Measurements from ENCODE around the gene KCNJ5.

The KCNJ5 gene

GRCh38 chr11:128908391-128909246 is 17.5 kb downstream of the KCNJ5 start:
- Histone ChIP-seq H3K36me3 (ENCODE audit: control insufficient read depth, low read depth, low read length) (no peaks in the 10 kb centered on the region), H3K4me3 (ENCODE audit: low read length) (no peak overlapping the region), H3K27ac (ENCODE audit: low read length) (no peak overlapping the region), H3K4me1 (ENCODE audit: control insufficient read depth, low read depth, low read length) (peaks cover 12% of the 10 kb centered on the region), H3K9ac (ENCODE audit: low read length) (no peak overlapping the region), H3K9me3 (ENCODE audit: control insufficient read depth, low read depth, low read length) (no peaks in the 10 kb centered on the region), H3K27me3 (ENCODE audit: control insufficient read depth, insufficient read depth, low read length) (peaks cover 57% of the 10 kb centered on the region)

GRCh38 chr11:128909438-128910125 is 18.4 kb downstream of the KCNJ5 start:
- Histone ChIP-seq H3K27me3 (ENCODE audit: control insufficient read depth, insufficient read depth, low read length) (peaks cover 48% of the 10 kb centered on the region), H3K27ac (ENCODE audit: low read length) (no peak overlapping the region)

GRCh38 chr11:128910576-128910975 is 19.4 kb downstream of the KCNJ5 start:
- H3K27ac ChIP-seq (ENCODE audit: low read length): no peak overlapping the region
- H3K4me1 ChIP-seq (ENCODE audit: control insufficient read depth, low read depth, low read length): no peaks in the 10 kb centered on the region
- no peak overlapping the region for H3K9ac ChIP-seq (ENCODE audit: low read length)
- H3K27me3 ChIP-seq (ENCODE audit: control insufficient read depth, insufficient read depth, low read length): peaks cover 38% of the 10 kb centered on the region
- H3K4me3 ChIP-seq (ENCODE audit: low read length): no peak overlapping the region
- H3K9me3 ChIP-seq (ENCODE audit: control insufficient read depth, low read depth, low read length): no peaks in the 10 kb centered on the region
- H3K36me3 ChIP-seq (ENCODE audit: control insufficient read depth, low read depth, low read length): no peaks in the 10 kb centered on the region

More at GRCh38 chr11:128909438-128910125, 18.4 kb downstream of the KCNJ5 start:
- Histone ChIP-seq H3K4me1 (ENCODE audit: control insufficient read depth, low read depth, low read length) (peaks cover 3% of the 10 kb centered on the region), H3K9ac (ENCODE audit: low read length) (no peak overlapping the region), H3K4me3 (ENCODE audit: low read length) (no peak overlapping the region), H3K36me3 (ENCODE audit: control insufficient read depth, low read depth, low read length) (no peaks in the 10 kb centered on the region), H3K9me3 (ENCODE audit: control insufficient read depth, low read depth, low read length) (no peaks in the 10 kb centered on the region)

GRCh38 chr11:128911239-128911638 is 20.1 kb downstream of the KCNJ5 start:
- Histone ChIP-seq H3K9ac (ENCODE audit: low read length) (no peak overlapping the region), H3K27me3 (ENCODE audit: control insufficient read depth, insufficient read depth, low read length) (peaks cover 32% of the 10 kb centered on the region), H3K4me3 (ENCODE audit: low read length) (no peak overlapping the region), H3K36me3 (ENCODE audit: control insufficient read depth, low read depth, low read length) (no peaks in the 10 kb centered on the region), H3K9me3 (ENCODE audit: control insufficient read depth, low read depth, low read length) (no peaks in the 10 kb centered on the region), H3K27ac (ENCODE audit: low read length) (no peak overlapping the region), H3K4me1 (ENCODE audit: control insufficient read depth, low read depth, low read length) (no peaks in the 10 kb centered on the region)

- peaks cover 27% of the 10 kb centered on the region for H3K27me3 ChIP-seq (ENCODE audit: control insufficient read depth, insufficient read depth, low read length)
- H3K4me3 ChIP-seq (ENCODE audit: low read length): no peak overlapping the region
- no peaks in the 10 kb centered on the region for H3K4me1 ChIP-seq (ENCODE audit: control insufficient read depth, low read depth, low read length)
- no peaks in the 10 kb centered on the region for H3K36me3 ChIP-seq (ENCODE audit: control insufficient read depth, low read depth, low read length)
- no peak overlapping the region for H3K9ac ChIP-seq (ENCODE audit: low read length)
- no peak overlapping the region for H3K27ac ChIP-seq (ENCODE audit: low read length)
- no peaks in the 10 kb centered on the region for H3K9me3 ChIP-seq (ENCODE audit: control insufficient read depth, low read depth, low read length)
These were observed 20.5 kb downstream of the KCNJ5 start for GRCh38 chr11:128911701-128912100.

- no peaks in the 10 kb centered on the region for H3K9me3 ChIP-seq (ENCODE audit: control insufficient read depth, low read depth, low read length)
- peaks cover 6% of the 10 kb centered on the region for H3K27me3 ChIP-seq (ENCODE audit: control insufficient read depth, insufficient read depth, low read length)
- H3K4me3 ChIP-seq (ENCODE audit: low read length): no peak overlapping the region
- H3K9ac ChIP-seq (ENCODE audit: low read length): no peak overlapping the region
- no peaks in the 10 kb centered on the region for H3K4me1 ChIP-seq (ENCODE audit: control insufficient read depth, low read depth, low read length)
- no peak overlapping the region for H3K27ac ChIP-seq (ENCODE audit: low read length)
- H3K36me3 ChIP-seq (ENCODE audit: control insufficient read depth, low read depth, low read length): no peaks in the 10 kb centered on the region
These were observed 22.6 kb downstream of the KCNJ5 start for GRCh38 chr11:128913806-128914205.

GRCh38 chr11:128914216-128915148 is 23.3 kb downstream of the KCNJ5 start:
- Histone ChIP-seq H3K36me3 (ENCODE audit: control insufficient read depth, low read depth, low read length) (no peaks in the 10 kb centered on the region), H3K9ac (ENCODE audit: low read length) (no peak overlapping the region), H3K9me3 (ENCODE audit: control insufficient read depth, low read depth, low read length) (no peaks in the 10 kb centered on the region), H3K4me3 (ENCODE audit: low read length) (no peak overlapping the region), H3K4me1 (ENCODE audit: control insufficient read depth, low read depth, low read length) (no peaks in the 10 kb centered on the region), H3K27ac (ENCODE audit: low read length) (no peak overlapping the region), H3K27me3 (ENCODE audit: control insufficient read depth, insufficient read depth, low read length) (no peaks in the 10 kb centered on the region)

GRCh38 chr11:128915149-128915521 is 24.0 kb downstream of the KCNJ5 start:
- Histone ChIP-seq H3K9me3 (ENCODE audit: control insufficient read depth, low read depth, low read length) (no peaks in the 10 kb centered on the region), H3K36me3 (ENCODE audit: control insufficient read depth, low read depth, low read length) (no peaks in the 10 kb centered on the region), H3K27ac (ENCODE audit: low read length) (no peak overlapping the region), H3K9ac (ENCODE audit: low read length) (no peak overlapping the region), H3K4me1 (ENCODE audit: control insufficient read depth, low read depth, low read length) (no peaks in the 10 kb centered on the region), H3K27me3 (ENCODE audit: control insufficient read depth, insufficient read depth, low read length) (no peaks in the 10 kb centered on the region), H3K4me3 (ENCODE audit: low read length) (no peak overlapping the region)

GRCh38 chr11:128916037-128916572 is 24.9 kb downstream of the KCNJ5 start:
- no peaks in the 10 kb centered on the region for H3K9me3 ChIP-seq (ENCODE audit: control insufficient read depth, low read depth, low read length)
- H3K4me3 ChIP-seq (ENCODE audit: low read length): no peak overlapping the region
- no peaks in the 10 kb centered on the region for H3K36me3 ChIP-seq (ENCODE audit: control insufficient read depth, low read depth, low read length)
- H3K27ac ChIP-seq (ENCODE audit: low read length): no peak overlapping the region
- H3K4me1 ChIP-seq (ENCODE audit: control insufficient read depth, low read depth, low read length): no peaks in the 10 kb centered on the region
- no peaks in the 10 kb centered on the region for H3K27me3 ChIP-seq (ENCODE audit: control insufficient read depth, insufficient read depth, low read length)
- H3K9ac ChIP-seq (ENCODE audit: low read length): no peak overlapping the region

GRCh38 chr11:128916681-128917080 is 25.5 kb downstream of the KCNJ5 start:
- no peaks in the 10 kb centered on the region for H3K4me1 ChIP-seq (ENCODE audit: control insufficient read depth, low read depth, low read length)
- H3K36me3 ChIP-seq (ENCODE audit: control insufficient read depth, low read depth, low read length): no peaks in the 10 kb centered on the region
- no peaks in the 10 kb centered on the region for H3K9me3 ChIP-seq (ENCODE audit: control insufficient read depth, low read depth, low read length)
- H3K9ac ChIP-seq (ENCODE audit: low read length): no peak overlapping the region
- H3K4me3 ChIP-seq (ENCODE audit: low read length): no peak overlapping the region
- no peaks in the 10 kb centered on the region for H3K27me3 ChIP-seq (ENCODE audit: control insufficient read depth, insufficient read depth, low read length)
- H3K27ac ChIP-seq (ENCODE audit: low read length): no peak overlapping the region

- Histone ChIP-seq H3K9ac (ENCODE audit: low read length) (no peak overlapping the region), H3K9me3 (ENCODE audit: control insufficient read depth, low read depth, low read length) (no peaks in the 10 kb centered on the region), H3K4me3 (ENCODE audit: low read length) (no peak overlapping the region), H3K4me1 (ENCODE audit: control insufficient read depth, low read depth, low read length) (no peaks in the 10 kb centered on the region), H3K36me3 (ENCODE audit: control insufficient read depth, low read depth, low read length) (no peaks in the 10 kb centered on the region), H3K27me3 (ENCODE audit: control insufficient read depth, insufficient read depth, low read length) (no peaks in the 10 kb centered on the region), H3K27ac (ENCODE audit: low read length) (no peak overlapping the region)
These were observed 26.1 kb downstream of the KCNJ5 start for GRCh38 chr11:128917144-128917724.

Measured in iPS-18a (cell line).